B cell (primary cell): ENCODE measurements around the gene KRTAP4-5. TPM values are rescaled to one million over a fixed set of nuclear protein-coding genes. Genes with fewer than 3 reads are reported as not detected.
"Not testable (repeated sequence)": the region's sequence is repeated elsewhere in the genome, so short reads cannot be mapped to it uniquely, and the experiment has no call there.

Experiments
- ATAC-seq: fragments of 200-7000 bp; cut with Tn5 transposase; one replicate; pipeline ENCODE4 v1.10.0; 2021; ENCODE audit warnings: low read depth, mild to moderate bottlenecking, moderate number of reproducible peaks, moderate library complexity
- CTCF ChIA-PET: fragments of 350-600 bp; sonication (Branson Sonifier 250); formaldehyde crosslinking; loops from one replicate; lab custom pipeline; 2021; ENCODE audit warnings: antibody characterized with exemption, inconsistent platforms; lab: Charles Lee
- POLR2A ChIA-PET: fragments of 350-600 bp; sonication (Branson Sonifier 250); formaldehyde crosslinking; loops from one replicate; lab custom pipeline; 2021; ENCODE audit warnings: antibody characterized with exemption; lab: Charles Lee
- DNase-seq: peaks from one replicate; pipeline ENCODE4 v3.0.0; 2013
- H2AFZ ChIP-seq: 2 replicates; pipeline ENCODE4 v1.6.1; 2012; ENCODE audit warnings: mild to moderate bottlenecking, low read depth, low read length; ENCODE audit not compliant: insufficient read depth, poor library complexity, severe bottlenecking
- H3K27ac ChIP-seq, 2 donors: 1 replicate in 1 of 2; 2 replicates in 1 of 2; pipeline ENCODE4 v1.5.1; 2012 to 2013; ENCODE audit warnings: low read length in 2 of 2, mild to moderate bottlenecking in 2 of 2, moderate library complexity in 1 of 2
- H3K27me3 ChIP-seq, 4 experiments: fragments of 200-600 bp in 1 of 4; sonication (generic) in 1 of 4; replicated peaks in 1 of 4; 1 replicate in 2 of 4; 2 replicates in 2 of 4; pipeline versions ENCODE4 v1.6.1 to v1.7.0; 2013 to 2016; ENCODE audit warnings: low read length in 3 of 4, mild to moderate bottlenecking in 2 of 4, mixed read lengths in 1 of 4, moderate library complexity in 1 of 4; ENCODE audit not compliant: insufficient read depth in 4 of 4, control insufficient read depth in 3 of 4; ENCODE audit errors: control extremely low read depth in 1 of 4
- H3K36me3 ChIP-seq, 2 experiments: replicated peaks in 1 of 2; 1 replicate in 1 of 2; 2 replicates in 1 of 2; pipeline versions ENCODE4 v1.6.1 to v1.7.1; 2013; ENCODE audit warnings: low read length in 1 of 2; ENCODE audit not compliant: insufficient read depth in 2 of 2, control insufficient read depth in 1 of 2; ENCODE audit errors: control extremely low read depth in 1 of 2, extremely low read depth in 1 of 2
- H3K4me1 ChIP-seq, 2 donors: fragments of 200-600 bp in 1 of 2; sonication (generic) in 1 of 2; 1 replicate in 1 of 2; 2 replicates in 1 of 2; pipeline versions ENCODE4 v1.5.1 to v1.6.1; 2013 to 2017; ENCODE audit warnings: low read length in 2 of 2; ENCODE audit not compliant: control insufficient read depth in 2 of 2, insufficient read depth in 2 of 2
- H3K4me2 ChIP-seq: replicated peaks from 2 replicates; pipeline ENCODE3; 2012; ENCODE audit warnings: mild to moderate bottlenecking, low read depth, low read length; ENCODE audit not compliant: poor library complexity, severe bottlenecking
- H3K4me3 ChIP-seq, 5 experiments: fragments of 200-600 bp in 1 of 5; sonication (generic) in 1 of 5; 1 replicate in 3 of 5; 2 replicates in 2 of 5; pipeline versions ENCODE4 v1.5.1 to v1.7.0; 2011 to 2016; ENCODE audit warnings: low read length in 4 of 5, mild to moderate bottlenecking in 4 of 5, low read depth in 2 of 5, control low read depth in 1 of 5, moderate library complexity in 1 of 5; ENCODE audit not compliant: insufficient read depth in 1 of 5; ENCODE audit errors: control extremely low read depth in 1 of 5, extremely low read depth in 1 of 5
- H3K79me2 ChIP-seq: fragments of 200-600 bp; sonication (generic); one replicate; pipeline ENCODE4 v1.6.0; 2016; ENCODE audit warnings: low read length; ENCODE audit not compliant: control insufficient read depth, insufficient read depth
- H3K9ac ChIP-seq: fragments of 200-600 bp; sonication (generic); 2 replicates; pipeline ENCODE4 v1.6.1; 2017; ENCODE audit warnings: mild to moderate bottlenecking, low read length, moderate library complexity
- H3K9me3 ChIP-seq, 3 donors: one replicate each; pipeline versions ENCODE4 v1.6.1 to v1.7.1; 2013; ENCODE audit warnings: low read length in 2 of 3; ENCODE audit not compliant: control insufficient read depth in 2 of 3, insufficient read depth in 1 of 3; ENCODE audit errors: control extremely low read depth in 1 of 3
- H4K20me1 ChIP-seq: 2 replicates; pipeline ENCODE4 v1.6.0; 2012; ENCODE audit warnings: mild to moderate bottlenecking, low read length; ENCODE audit not compliant: insufficient read depth, control insufficient read depth, poor library complexity, severe bottlenecking
- H3K27ac Mint-ChIP-seq: one replicate; pipeline ENCODE4 v1.8.0; 2021; ENCODE audit warnings: mixed read lengths
- H3K27me3 Mint-ChIP-seq: one replicate; pipeline ENCODE4 v1.8.0; 2021; ENCODE audit warnings: mixed read lengths
- H3K4me1 Mint-ChIP-seq: one replicate; pipeline ENCODE4 v1.8.0; 2021; ENCODE audit warnings: mixed read lengths
- H3K4me3 Mint-ChIP-seq: one replicate; pipeline ENCODE4 v1.8.0; 2021; ENCODE audit warnings: mixed read lengths
- H3K9me3 Mint-ChIP-seq: one replicate; pipeline ENCODE4 v1.8.0; 2022; ENCODE audit warnings: mixed read lengths; ENCODE audit not compliant: insufficient read depth
- EZH2 ChIP-seq: IDR thresholded peaks from 2 replicates; pipeline ENCODE4 v1.6.1; 2012; ENCODE audit warnings: borderline replicate concordance, low read depth, mild to moderate bottlenecking, moderate library complexity, low read length; ENCODE audit not compliant: insufficient read depth, poor library complexity, severe bottlenecking
- WGBS: methylation state at CpG from one replicate; pipeline ENCODE4 v1.1.5; 2013; ENCODE audit warnings: missing lambda C conversion rate; ENCODE audit not compliant: insufficient coverage; 5-methylcytosine and 5-hydroxymethylcytosine counted together
- intact Hi-C: fragments of 100-400 bp; cut with micrococcal nuclease; formaldehyde crosslinking; loops from one replicate; pipeline ENCODE4 v1.10.0; 2022
- polyA plus RNA-seq: library from polyadenylated mRNA; depleted of rRNA; stranded (reverse); fragments of >200 nt; gene quantifications from 2 replicates; pipeline ENCODE4 v1.2.3, GENCODE V29; 2012
- total RNA-seq, 2 donors: library from RNA; stranded (reverse); fragments of 120-200 nt in 1 of 2; gene quantifications; 1 replicate in 1 of 2; 2 replicates in 1 of 2; pipeline versions ENCODE4 v1.2.3 to v1.2.4, GENCODE V29; 2013 to 2022

Gene KRTAP4-5
- total and polyA plus RNA-seq, 2 donors (not counting 1 experiment from before 2014, with no cell fraction given), result not detected

DNA sequence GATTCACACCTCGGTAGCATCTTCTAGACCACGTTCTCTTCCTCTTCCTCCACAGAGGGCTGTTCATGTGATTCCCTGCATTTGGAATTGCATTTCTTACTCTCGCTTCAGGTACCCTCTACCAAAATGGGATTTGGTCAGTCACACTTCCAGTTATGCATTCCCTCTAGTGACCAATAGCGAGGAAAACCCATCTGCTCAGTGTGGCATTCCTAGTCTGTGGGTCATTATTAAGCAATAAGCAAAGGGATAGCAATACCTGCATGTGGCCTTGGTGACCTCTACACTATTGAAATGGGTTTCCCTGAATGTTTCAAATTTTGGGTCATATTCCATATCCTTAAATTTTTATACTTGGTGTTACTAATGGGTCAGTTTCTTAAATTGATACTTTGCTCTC, 401 bp upstream of the KRTAP4-5 start:
- ATAC-seq (no peak), DNase-seq (no peak)
- Histone ChIP-seq H3K9ac (no peak overlapping the region), H3K4me3 (no peak overlapping the region), H3K4me2 (no peak overlapping the region), H4K20me1 (no peaks in the 10 kb centered on the region), H2AFZ (no peak overlapping the region), H3K27ac (no peak overlapping the region), H3K27me3 (no peaks in the 10 kb centered on the region), H3K36me3 (no peaks in the 10 kb centered on the region), H3K4me1 (no peaks in the 10 kb centered on the region), H3K79me2 (no peaks in the 10 kb centered on the region), H3K9me3 (no peaks in the 10 kb centered on the region)
- peaks cover 8% of the 10 kb centered on the region for H3K27me3 Mint-ChIP-seq
- no peaks in the 10 kb centered on the region for H3K4me1 Mint-ChIP-seq
- POLR2A ChIA-PET, result no interaction called here
- TF ChIP-seq EZH2, result no peak
- CTCF ChIA-PET, result interaction anchor here (1.0 kb wide), 1 partner anchor 23 kb away, joined by 3 read pairs; no protein-coding TSS in a partner anchor
- 83% methylated on average over 2 of the region's 4 CpGs for WGBS
- no peak overlapping the region for H3K27ac Mint-ChIP-seq
- intact Hi-C loops, result no loop called here
- no peaks in the 10 kb centered on the region for H3K9me3 Mint-ChIP-seq
- H3K4me3 Mint-ChIP-seq, result no peak overlapping the region

DNA sequence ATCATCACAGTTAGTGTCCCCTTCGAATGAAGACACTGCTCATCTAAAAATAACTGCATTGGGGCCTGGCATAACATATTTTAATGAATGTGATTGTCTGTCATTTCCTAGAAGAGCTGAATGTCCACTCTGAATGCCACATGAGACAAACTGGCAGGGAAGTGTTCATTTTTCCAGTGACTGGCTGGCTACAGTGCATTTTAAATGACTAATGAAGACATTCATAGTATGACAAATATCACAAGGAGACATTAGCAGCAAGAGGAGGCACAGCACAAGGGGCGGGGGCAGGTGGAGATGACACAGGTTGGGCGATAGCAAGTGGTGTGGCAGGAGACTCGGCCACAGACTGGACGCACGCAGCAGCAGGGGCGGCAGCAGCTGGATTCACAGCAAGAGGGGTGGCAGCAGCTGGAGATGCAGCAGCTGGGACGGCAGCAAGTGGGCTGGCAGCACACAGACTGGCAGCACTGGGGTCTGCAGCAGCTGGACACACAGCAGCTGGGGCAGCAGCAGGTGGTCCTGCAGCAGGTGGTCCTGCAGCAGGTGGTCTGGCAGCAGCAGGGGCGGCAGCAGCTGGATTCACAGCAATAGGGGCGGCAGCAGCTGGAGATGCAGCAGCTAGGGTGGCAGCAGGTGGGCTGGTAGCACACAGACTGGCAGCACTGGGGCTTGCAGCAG, 514 bp downstream of the KRTAP4-5 start:
- H3K27ac Mint-ChIP-seq, H3K4me1 Mint-ChIP-seq, ATAC-seq, H3K4me1 ChIP-seq, H3K9me3 ChIP-seq, DNase-seq, CTCF ChIA-PET, intact Hi-C loops, H3K27me3 Mint-ChIP-seq, H3K36me3 ChIP-seq, H3K9me3 Mint-ChIP-seq, H2AFZ ChIP-seq, H3K4me3 ChIP-seq, POLR2A ChIA-PET, H3K4me3 Mint-ChIP-seq, H3K9ac ChIP-seq, H3K27ac ChIP-seq, H3K79me2 ChIP-seq, H3K4me2 ChIP-seq, H4K20me1 ChIP-seq, H3K27me3 ChIP-seq: not testable (repeated sequence)
- WGBS, result 81% methylated on average over 9 of the region's 10 CpGs
